SU-DHL-6 (cell line): ENCODE measurements around the gene RTF1.

ENCODE experiments used
- CTCF ChIP-seq: fragments of 200-600 bp; sonication (generic); IDR thresholded peaks from one replicate; pipeline ENCODE4 v1.5.1; 2017; ENCODE audit warnings: antibody characterized with exemption, mild to moderate bottlenecking, low read length, moderate library complexity; ENCODE audit not compliant: insufficient read depth, poor library complexity, severe bottlenecking
- EZH2phosphoT487 ChIP-seq: fragments of 200-600 bp; sonication (generic), shearing (Covaris generic); conservative IDR thresholded peaks from 2 replicates; pipeline ENCODE4 v1.6.1; 2018; ENCODE audit warnings: mild to moderate bottlenecking, antibody characterized with exemption, low read length, moderate library complexity, mixed read lengths

GRCh38 chr15:41482110-41482877 lies 65.4 kb downstream of the RTF1 start:
- TF ChIP-seq CTCF (no peak), EZH2phosphoT487 (no peak)
